H9 (cell line): Measurements from ENCODE around the gene ERCC6L2. TPM values are rescaled to one million over a fixed set of nuclear protein-coding genes. Genes with fewer than 3 reads are reported as not detected.

Experiments
- DNase-seq: peaks from one replicate; pipeline ENCODE4 v3.0.0-alpha.2; 2017
- H2AFZ ChIP-seq: one replicate; pipeline ENCODE4 v1.6.1; 2013; ENCODE audit warnings: mild to moderate bottlenecking, low read length, control low read depth, moderate library complexity
- H2AK5ac ChIP-seq: 2 replicates; pipeline ENCODE4 v1.6.1; 2013; ENCODE audit warnings: low read length, control low read depth, mixed read lengths; ENCODE audit not compliant: insufficient read length
- H2BK120ac ChIP-seq: one replicate; pipeline ENCODE4 v1.6.1; 2013; ENCODE audit warnings: low read depth, mild to moderate bottlenecking, low read length, control low read depth, inconsistent platforms; ENCODE audit not compliant: poor library complexity, severe bottlenecking
- H2BK12ac ChIP-seq: 2 replicates; pipeline ENCODE4 v1.6.1; 2013; ENCODE audit warnings: low read length, control low read depth, mixed read lengths, low read depth; ENCODE audit not compliant: insufficient read length
- H2BK15ac ChIP-seq: 2 replicates; pipeline ENCODE4 v1.6.1; 2013; ENCODE audit warnings: low read depth, low read length, control low read depth
- H2BK20ac ChIP-seq: one replicate; pipeline ENCODE4 v1.6.1; 2013; ENCODE audit warnings: low read depth, mild to moderate bottlenecking, low read length, control low read depth, inconsistent platforms; ENCODE audit not compliant: poor library complexity, severe bottlenecking
- H2BK5ac ChIP-seq: 2 replicates; pipeline ENCODE4 v1.6.1; 2013; ENCODE audit warnings: low read length, control low read depth, mixed read lengths; ENCODE audit not compliant: insufficient read length
- H3K14ac ChIP-seq: 2 replicates; pipeline ENCODE4 v1.6.1; 2013; ENCODE audit warnings: low read length, control low read depth; ENCODE audit not compliant: insufficient read depth
- H3K18ac ChIP-seq: 2 replicates; pipeline ENCODE4 v1.6.1; 2013; ENCODE audit warnings: low read depth, mild to moderate bottlenecking, mixed read lengths, low read length, control low read depth; ENCODE audit not compliant: insufficient read length
- H3K23ac ChIP-seq: 2 replicates; pipeline ENCODE4 v1.6.1; 2013; ENCODE audit warnings: low read length, control low read depth, mixed read lengths, low read depth; ENCODE audit not compliant: insufficient read length
- H3K23me2 ChIP-seq: 2 replicates; pipeline ENCODE4 v1.6.1; 2013; ENCODE audit warnings: low read depth, mild to moderate bottlenecking, mixed read lengths, low read length, control low read depth; ENCODE audit not compliant: insufficient read length, poor library complexity, severe bottlenecking
- H3K27ac ChIP-seq: 2 replicates; pipeline ENCODE4 v1.5.1; 2013; ENCODE audit warnings: low read length, control low read depth, mixed read lengths, low read depth; ENCODE audit not compliant: insufficient read length
- H3K27me3 ChIP-seq: 2 replicates; pipeline ENCODE4 v1.6.1; 2013; ENCODE audit warnings: low read length, control low read depth, inconsistent platforms; ENCODE audit not compliant: insufficient read depth
- H3K4ac ChIP-seq: 2 replicates; pipeline ENCODE4 v1.6.1; 2013; ENCODE audit warnings: low read depth, mild to moderate bottlenecking, control low read depth, inconsistent platforms, low read length, moderate library complexity
- H3K4me1 ChIP-seq: 2 replicates; pipeline ENCODE4 v1.6.1; 2013; ENCODE audit warnings: low read length, control low read depth, inconsistent platforms; ENCODE audit not compliant: insufficient read depth
- H3K4me2 ChIP-seq: 2 replicates; pipeline ENCODE4 v1.6.1; 2013; ENCODE audit warnings: low read length, control low read depth, mixed read lengths; ENCODE audit not compliant: insufficient read length, insufficient read depth
- H3K56ac ChIP-seq: 2 replicates; pipeline ENCODE4 v1.6.1; 2013; ENCODE audit warnings: low read depth, mild to moderate bottlenecking, mixed read lengths, low read length, control low read depth; ENCODE audit not compliant: insufficient read length
- H3K79me1 ChIP-seq: 2 replicates; pipeline ENCODE4 v1.6.1; 2013; ENCODE audit warnings: low read depth, mild to moderate bottlenecking, moderate library complexity, low read length, control low read depth, inconsistent platforms; ENCODE audit not compliant: insufficient read depth, poor library complexity, severe bottlenecking
- H3K79me2 ChIP-seq: 2 replicates; pipeline ENCODE4 v1.6.1; 2013; ENCODE audit warnings: low read length, control low read depth, inconsistent platforms; ENCODE audit not compliant: insufficient read depth
- H3K9ac ChIP-seq: 2 replicates; pipeline ENCODE4 v1.6.1; 2013; ENCODE audit warnings: low read length, control low read depth, mixed read lengths; ENCODE audit not compliant: insufficient read length; ENCODE audit errors: extremely low read depth
- H3K9me3 ChIP-seq: one replicate; pipeline ENCODE4 v1.6.1; 2013; ENCODE audit warnings: low read depth, low read length, inconsistent platforms; ENCODE audit not compliant: control insufficient read depth
- H3T11ph ChIP-seq: one replicate; pipeline ENCODE4 v1.6.1; 2013; ENCODE audit warnings: mild to moderate bottlenecking, low read length, control low read depth, inconsistent platforms
- H4K20me1 ChIP-seq: one replicate; pipeline ENCODE4 v1.6.1; 2013; ENCODE audit not compliant: control insufficient read depth, insufficient read length, insufficient read depth
- H4K5ac ChIP-seq: 2 replicates; pipeline ENCODE4 v1.6.1; 2013; ENCODE audit warnings: low read depth, mild to moderate bottlenecking, mixed read lengths, low read length, control low read depth; ENCODE audit not compliant: insufficient read length
- H4K8ac ChIP-seq: replicated peaks from 2 replicates; pipeline ENCODE4 v1.6.1; 2013; ENCODE audit warnings: low read length, control low read depth, mixed read lengths, low read depth; ENCODE audit not compliant: insufficient read length
- H4K91ac ChIP-seq: 2 replicates; pipeline ENCODE4 v1.6.1; 2013; ENCODE audit warnings: low read depth, mild to moderate bottlenecking, moderate library complexity, mixed read lengths, low read length, control low read depth; ENCODE audit not compliant: insufficient read length
- H3K27ac Mint-ChIP-seq, 3 experiments: 2 replicates in 2 of 3; 3 replicates in 1 of 3; pipeline ENCODE4 v1.8.0; 2020 to 2021; ENCODE audit warnings: mixed read lengths in 3 of 3, mild to moderate bottlenecking in 1 of 3, moderate library complexity in 1 of 3
- H3K27me3 Mint-ChIP-seq: 2 replicates; pipeline ENCODE4 v1.8.0; 2021; ENCODE audit warnings: low read depth, mild to moderate bottlenecking, moderate library complexity, mixed read lengths
- H3K36me3 Mint-ChIP-seq, 3 experiments: 2 replicates in 2 of 3; 3 replicates in 1 of 3; pipeline ENCODE4 v1.8.0; 2020 to 2021; ENCODE audit warnings: low read depth in 3 of 3, mixed read lengths in 3 of 3; ENCODE audit not compliant: insufficient read depth in 1 of 3
- H3K4me1 Mint-ChIP-seq, 2 experiments: 2 replicates each; pipeline ENCODE4 v1.8.0; 2020; ENCODE audit warnings: mixed read lengths in 2 of 2
- H3K4me3 Mint-ChIP-seq, 2 experiments: 2 replicates in 1 of 2; 3 replicates in 1 of 2; pipeline ENCODE4 v1.8.0; 2020 to 2021; ENCODE audit warnings: mild to moderate bottlenecking in 2 of 2, mixed read lengths in 2 of 2, moderate library complexity in 1 of 2
- H3K9me3 Mint-ChIP-seq, 2 experiments: 2 replicates in 1 of 2; 3 replicates in 1 of 2; pipeline ENCODE4 v1.8.0; 2020; ENCODE audit warnings: mild to moderate bottlenecking in 2 of 2, mixed read lengths in 2 of 2, moderate library complexity in 1 of 2
- total RNA-seq: library from RNA; stranded (reverse); gene quantifications from 2 replicates; pipeline ENCODE4 v1.2.1, GENCODE V29; 2021
- TF ChIP-seq, protein P1 (sequence below): fragments of 200-600 bp; sonication (generic); conservative IDR thresholded peaks from 3 replicates; pipeline ENCODE4 v1.8.0; 2021; ENCODE audit warnings: antibody characterized with exemption, mild to moderate bottlenecking

The ERCC6L2 gene
- total RNA-seq, 1 experiment from 2014 or later: 57.7 TPM

DNA sequence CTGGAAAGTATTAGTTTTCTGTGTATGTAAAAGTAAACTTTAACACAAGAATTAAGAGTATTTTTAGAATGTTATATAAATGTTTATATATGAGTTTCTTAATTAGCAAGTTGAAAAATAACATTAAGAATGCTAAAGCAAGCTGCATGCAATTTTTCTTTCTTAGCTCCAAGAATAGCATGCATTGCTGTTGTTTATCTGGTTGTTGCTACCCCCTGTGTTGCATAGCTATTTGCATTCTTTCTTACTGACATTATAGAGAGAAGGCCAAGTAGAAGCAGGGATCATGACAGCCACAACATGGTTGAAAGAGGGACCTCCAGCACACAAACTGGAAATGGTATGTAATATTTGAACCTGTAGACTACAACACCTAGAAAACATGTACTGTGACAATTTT is 94.8 kb downstream of the ERCC6L2 start:
- no peak overlapping the region for H4K91ac ChIP-seq
- no peak overlapping the region for H3K18ac ChIP-seq
- H2BK12ac ChIP-seq: no peak overlapping the region
- no peak overlapping the region for H3K27ac ChIP-seq
- H3K23me2 ChIP-seq: no peaks in the 10 kb centered on the region
- no peaks in the 10 kb centered on the region for H4K20me1 ChIP-seq
- H3K4me1 ChIP-seq: no peaks in the 10 kb centered on the region
- no peak overlapping the region for H3K27ac Mint-ChIP-seq
- no peak overlapping the region for H3K9ac ChIP-seq
- H3K36me3 Mint-ChIP-seq: peaks cover 19 to 35% (median 32%) of the 10 kb centered on the region in 3 experiments; a peak in 6 of 7 replicates
- no peak overlapping the region for H2BK15ac ChIP-seq
- H3K4ac ChIP-seq: no peak overlapping the region
- no peaks in the 10 kb centered on the region for H3K79me2 ChIP-seq
- no peak overlapping the region for H3K4me2 ChIP-seq
- no peak for DNase-seq
- no peaks in the 10 kb centered on the region for H3K27me3 Mint-ChIP-seq
- H2AK5ac ChIP-seq: no peak overlapping the region
- no peaks in the 10 kb centered on the region for H3K4me1 Mint-ChIP-seq
- H3T11ph ChIP-seq: no peak overlapping the region
- no peak overlapping the region for H2BK5ac ChIP-seq
- H2AFZ ChIP-seq: no peak overlapping the region
- no peaks in the 10 kb centered on the region; a peak in 1 of 5 replicates for H3K9me3 Mint-ChIP-seq
- H3K9me3 ChIP-seq: no peaks in the 10 kb centered on the region
- H3K56ac ChIP-seq: no peak overlapping the region
- no peak overlapping the region for H3K14ac ChIP-seq
- no peak overlapping the region for H3K4me3 Mint-ChIP-seq
- H4K5ac ChIP-seq: no peak overlapping the region
- H2BK120ac ChIP-seq: no peak overlapping the region
- no peaks in the 10 kb centered on the region for H3K27me3 ChIP-seq
- no peak overlapping the region for H4K8ac ChIP-seq
- H2BK20ac ChIP-seq: no peak overlapping the region
- TF ChIP-seq, protein P1, sequence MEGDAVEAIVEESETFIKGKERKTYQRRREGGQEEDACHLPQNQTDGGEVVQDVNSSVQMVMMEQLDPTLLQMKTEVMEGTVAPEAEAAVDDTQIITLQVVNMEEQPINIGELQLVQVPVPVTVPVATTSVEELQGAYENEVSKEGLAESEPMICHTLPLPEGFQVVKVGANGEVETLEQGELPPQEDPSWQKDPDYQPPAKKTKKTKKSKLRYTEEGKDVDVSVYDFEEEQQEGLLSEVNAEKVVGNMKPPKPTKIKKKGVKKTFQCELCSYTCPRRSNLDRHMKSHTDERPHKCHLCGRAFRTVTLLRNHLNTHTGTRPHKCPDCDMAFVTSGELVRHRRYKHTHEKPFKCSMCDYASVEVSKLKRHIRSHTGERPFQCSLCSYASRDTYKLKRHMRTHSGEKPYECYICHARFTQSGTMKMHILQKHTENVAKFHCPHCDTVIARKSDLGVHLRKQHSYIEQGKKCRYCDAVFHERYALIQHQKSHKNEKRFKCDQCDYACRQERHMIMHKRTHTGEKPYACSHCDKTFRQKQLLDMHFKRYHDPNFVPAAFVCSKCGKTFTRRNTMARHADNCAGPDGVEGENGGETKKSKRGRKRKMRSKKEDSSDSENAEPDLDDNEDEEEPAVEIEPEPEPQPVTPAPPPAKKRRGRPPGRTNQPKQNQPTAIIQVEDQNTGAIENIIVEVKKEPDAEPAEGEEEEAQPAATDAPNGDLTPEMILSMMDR: no peak
- H3K23ac ChIP-seq: no peak overlapping the region
- H3K79me1 ChIP-seq: no peaks in the 10 kb centered on the region
